PC-9 (cell line): ENCODE results near the gene RNF121.

Source experiments
- EZH2 ChIP-seq: fragments of 200-600 bp; sonication (generic); IDR thresholded peaks from 2 replicates; pipeline ENCODE4 v1.8.0; 2017; ENCODE audit warnings: antibody characterized with exemption, low read depth
- TF ChIP-seq, protein P1 (sequence below): fragments of 200-600 bp; sonication (generic); conservative IDR thresholded peaks from 2 replicates; pipeline ENCODE4 v1.6.1; 2017; ENCODE audit warnings: mixed run types, antibody characterized with exemption, mild to moderate bottlenecking, moderate library complexity

DNA sequence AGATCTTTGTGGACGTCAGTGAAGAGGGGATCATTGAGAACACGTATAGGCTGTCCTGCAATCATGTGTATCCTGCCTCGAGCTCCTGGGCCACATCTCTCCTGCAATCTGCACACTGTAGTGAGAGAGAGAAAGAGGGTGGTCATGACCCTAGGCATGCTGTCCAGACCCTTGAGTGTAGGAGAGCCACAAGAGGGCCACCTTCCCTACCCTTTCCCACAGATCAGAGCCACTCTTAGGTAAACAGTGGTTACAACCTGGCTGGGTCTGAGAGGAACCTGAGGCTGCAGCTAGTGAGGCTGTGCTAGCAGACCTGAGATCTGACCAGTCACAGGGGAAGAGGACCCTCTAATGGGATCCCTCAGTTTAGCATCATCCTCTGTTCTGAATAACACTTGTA lies 65.9 kb downstream of the RNF121 start:
- TF ChIP-seq, protein P1, sequence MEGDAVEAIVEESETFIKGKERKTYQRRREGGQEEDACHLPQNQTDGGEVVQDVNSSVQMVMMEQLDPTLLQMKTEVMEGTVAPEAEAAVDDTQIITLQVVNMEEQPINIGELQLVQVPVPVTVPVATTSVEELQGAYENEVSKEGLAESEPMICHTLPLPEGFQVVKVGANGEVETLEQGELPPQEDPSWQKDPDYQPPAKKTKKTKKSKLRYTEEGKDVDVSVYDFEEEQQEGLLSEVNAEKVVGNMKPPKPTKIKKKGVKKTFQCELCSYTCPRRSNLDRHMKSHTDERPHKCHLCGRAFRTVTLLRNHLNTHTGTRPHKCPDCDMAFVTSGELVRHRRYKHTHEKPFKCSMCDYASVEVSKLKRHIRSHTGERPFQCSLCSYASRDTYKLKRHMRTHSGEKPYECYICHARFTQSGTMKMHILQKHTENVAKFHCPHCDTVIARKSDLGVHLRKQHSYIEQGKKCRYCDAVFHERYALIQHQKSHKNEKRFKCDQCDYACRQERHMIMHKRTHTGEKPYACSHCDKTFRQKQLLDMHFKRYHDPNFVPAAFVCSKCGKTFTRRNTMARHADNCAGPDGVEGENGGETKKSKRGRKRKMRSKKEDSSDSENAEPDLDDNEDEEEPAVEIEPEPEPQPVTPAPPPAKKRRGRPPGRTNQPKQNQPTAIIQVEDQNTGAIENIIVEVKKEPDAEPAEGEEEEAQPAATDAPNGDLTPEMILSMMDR: no peak
- no peak for TF ChIP-seq EZH2
